HEK293 (cell line): ENCODE data around the gene ENDOG.

ENCODE experiments used
- CTCF ChIA-PET: fragments of 350-600 bp; formaldehyde crosslinking; extraction: SDS; loops from one replicate; lab custom pipeline; 2021; ENCODE audit warnings: antibody characterized with exemption; lab: Yijun Ruan, JAX
- POLR2A ChIA-PET: fragments of 300-600 bp; formaldehyde crosslinking; extraction: SDS; loops from one replicate; lab custom pipeline; 2020; ENCODE audit warnings: antibody characterized with exemption, inconsistent platforms; lab: Yijun Ruan, JAX
- H3K27ac ChIP-seq: fragments of 200-500 bp; sonication (Bioruptor generic); 2 replicates; pipeline ENCODE4 v1.5.1; 2014; ENCODE audit warnings: low read depth, low read length, control low read depth, inconsistent platforms; ENCODE audit errors: extremely low read depth
- H3K36me3 ChIP-seq, 2 experiments: fragments of 200-500 bp in 1 of 2; sonication (Bioruptor generic) in 1 of 2; 1 replicate in 1 of 2; 2 replicates in 1 of 2; pipeline ENCODE4 v1.5.1; 2014 to 2017; ENCODE audit warnings: inconsistent platforms in 2 of 2, low read length in 2 of 2; ENCODE audit not compliant: control insufficient read depth in 2 of 2, insufficient read depth in 1 of 2
- H3K4me1 ChIP-seq: fragments of 200-500 bp; sonication (Bioruptor generic); 2 replicates; pipeline ENCODE4 v1.5.1; 2014; ENCODE audit warnings: mild to moderate bottlenecking, low read length, inconsistent platforms; ENCODE audit not compliant: control insufficient read depth, insufficient read depth
- H3K4me3 ChIP-seq: 2 replicates; pipeline ENCODE4 v1.5.1; 2011; ENCODE audit warnings: low read depth, mild to moderate bottlenecking, control low read depth, low read length, moderate library complexity
- H3K9me3 ChIP-seq: fragments of 200-500 bp; sonication (Bioruptor generic); 2 replicates; pipeline ENCODE4 v1.5.1; 2014; ENCODE audit warnings: low read depth, low read length, inconsistent platforms; ENCODE audit not compliant: control insufficient read depth, insufficient read depth
- EGR2 ChIP-seq: fragments of 450-650 bp; formaldehyde crosslinking; IDR thresholded peaks from 2 replicates; pipeline ENCODE4 v1.5.1; 2016; ENCODE audit warnings: low read depth, missing biosample characterization, missing genetic modification characterization
- GLI2 ChIP-seq: fragments of 450-650 bp; formaldehyde crosslinking; IDR thresholded peaks from 2 replicates; pipeline ENCODE4; 2017; ENCODE audit warnings: missing biosample characterization, missing genetic modification characterization, low read depth, borderline replicate concordance
- GLIS1 ChIP-seq: fragments of 450-650 bp; formaldehyde crosslinking; IDR thresholded peaks from 2 replicates; pipeline ENCODE4 v1.5.1; 2016; ENCODE audit warnings: missing biosample characterization, missing genetic modification characterization
- ZFP37 ChIP-seq: fragments of 450-650 bp; formaldehyde crosslinking; IDR thresholded peaks from 2 replicates; pipeline ENCODE4 v1.5.1; 2016; ENCODE audit warnings: missing biosample characterization, missing genetic modification characterization
- ZNF2 ChIP-seq: fragments of 450-650 bp; formaldehyde crosslinking; IDR thresholded peaks from 2 replicates; pipeline ENCODE4 v1.5.1; 2016; ENCODE audit warnings: missing biosample characterization, missing genetic modification characterization
- ZNF341 ChIP-seq: fragments of 450-650 bp; formaldehyde crosslinking; IDR thresholded peaks from 2 replicates; pipeline ENCODE4; 2016; ENCODE audit warnings: low read depth, missing biosample characterization, missing genetic modification characterization
- ZNF354C ChIP-seq: fragments of 450-650 bp; formaldehyde crosslinking; IDR thresholded peaks from 2 replicates; pipeline ENCODE4 v1.5.1; 2016; ENCODE audit warnings: missing biosample characterization, missing genetic modification characterization, low read depth, borderline replicate concordance
- ZNF366 ChIP-seq: fragments of 450-650 bp; formaldehyde crosslinking; conservative IDR thresholded peaks from 2 replicates; pipeline ENCODE4 v1.5.1; 2016; ENCODE audit warnings: missing biosample characterization, missing genetic modification characterization
- ZNF510 ChIP-seq: fragments of 450-650 bp; formaldehyde crosslinking; IDR thresholded peaks from 2 replicates; pipeline ENCODE4 v1.5.1; 2018; ENCODE audit warnings: mild to moderate bottlenecking, missing genetic modification characterization, missing biosample characterization; ENCODE audit not compliant: insufficient replicate concordance
- ZNF514 ChIP-seq: fragments of 450-650 bp; formaldehyde crosslinking; IDR thresholded peaks from 2 replicates; pipeline ENCODE4 v1.5.1; 2016; ENCODE audit warnings: missing biosample characterization, missing genetic modification characterization
- ZNF548 ChIP-seq: fragments of 450-650 bp; formaldehyde crosslinking; IDR thresholded peaks from 2 replicates; pipeline ENCODE4 v1.5.1; 2016; ENCODE audit warnings: missing biosample characterization, missing genetic modification characterization
- ZNF658 ChIP-seq: fragments of 450-650 bp; formaldehyde crosslinking; IDR thresholded peaks from 2 replicates; pipeline ENCODE4; 2016; ENCODE audit warnings: missing biosample characterization, missing genetic modification characterization
- ZNF664 ChIP-seq: fragments of 450-650 bp; formaldehyde crosslinking; IDR thresholded peaks from 2 replicates; pipeline ENCODE4 v1.5.1; 2016; ENCODE audit warnings: missing biosample characterization, missing genetic modification characterization
- TF ChIP-seq, protein P1 (sequence below): fragments of 450-650 bp; formaldehyde crosslinking; IDR thresholded peaks from 2 replicates; pipeline ENCODE4 v1.5.1; 2016; ENCODE audit warnings: missing biosample characterization, missing genetic modification characterization
- TF ChIP-seq, protein P2 (sequence below): IDR thresholded peaks from 2 replicates; pipeline ENCODE4 v1.6.1; 2011; ENCODE audit warnings: mild to moderate bottlenecking, low read depth, low read length, borderline replicate concordance
- TF ChIP-seq, protein P3 (sequence below): fragments of 450-650 bp; formaldehyde crosslinking; IDR thresholded peaks from 2 replicates; pipeline ENCODE4 v1.5.1; 2016; ENCODE audit warnings: missing biosample characterization, missing genetic modification characterization
- TF ChIP-seq, protein P4 (sequence below): fragments of 450-650 bp; formaldehyde crosslinking; optimal IDR thresholded peaks from 2 replicates; pipeline ENCODE3; 2016; ENCODE audit warnings: missing biosample characterization, mild to moderate bottlenecking, missing genetic modification characterization
- TF ChIP-seq, protein P5 (sequence below): fragments of 450-650 bp; formaldehyde crosslinking; IDR thresholded peaks from 2 replicates; pipeline ENCODE4 v1.5.1; 2016; ENCODE audit warnings: missing biosample characterization, missing genetic modification characterization
- TF ChIP-seq, protein P6 (sequence below): fragments of 450-650 bp; formaldehyde crosslinking; IDR thresholded peaks from 2 replicates; pipeline ENCODE4 v1.5.1; 2016; ENCODE audit warnings: missing biosample characterization, missing genetic modification characterization
- TF ChIP-seq, protein P7 (sequence below): fragments of 450-650 bp; formaldehyde crosslinking; IDR thresholded peaks from 2 replicates; pipeline ENCODE4 v1.5.1; 2016; ENCODE audit warnings: missing biosample characterization, missing genetic modification characterization
- TF ChIP-seq, protein P8 (sequence below): fragments of 450-650 bp; formaldehyde crosslinking; IDR thresholded peaks from 2 replicates; pipeline ENCODE4 v1.5.1; 2016; ENCODE audit warnings: missing biosample characterization, missing genetic modification characterization

ENDOG gene

DNA sequence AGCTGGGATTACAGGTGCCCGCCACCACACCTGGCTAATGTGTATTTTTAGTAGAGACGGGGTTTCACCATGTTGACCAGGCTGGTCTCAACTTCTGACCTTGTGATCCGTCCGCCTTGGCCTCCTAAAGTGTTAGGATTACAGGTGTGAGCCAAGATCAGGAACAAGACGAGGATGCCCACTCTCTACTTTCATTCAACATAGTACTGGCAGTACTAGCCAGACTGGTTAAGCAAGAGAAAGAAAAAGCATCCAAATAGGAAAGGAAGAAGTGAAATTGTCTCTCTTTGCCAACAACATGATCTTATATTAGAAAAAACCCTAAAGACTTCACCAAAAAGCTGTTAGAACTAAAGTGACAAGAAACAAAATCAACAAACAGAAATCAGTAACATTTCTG, 7.4 kb upstream of the ENDOG start (continued):
- TF ChIP-seq ZNF658 (tag by site-specific recombination): no peak
- no peak for TF ChIP-seq ZNF366 (tag by site-specific recombination)
- TF ChIP-seq EGR2: no peak
- TF ChIP-seq, protein P1, sequence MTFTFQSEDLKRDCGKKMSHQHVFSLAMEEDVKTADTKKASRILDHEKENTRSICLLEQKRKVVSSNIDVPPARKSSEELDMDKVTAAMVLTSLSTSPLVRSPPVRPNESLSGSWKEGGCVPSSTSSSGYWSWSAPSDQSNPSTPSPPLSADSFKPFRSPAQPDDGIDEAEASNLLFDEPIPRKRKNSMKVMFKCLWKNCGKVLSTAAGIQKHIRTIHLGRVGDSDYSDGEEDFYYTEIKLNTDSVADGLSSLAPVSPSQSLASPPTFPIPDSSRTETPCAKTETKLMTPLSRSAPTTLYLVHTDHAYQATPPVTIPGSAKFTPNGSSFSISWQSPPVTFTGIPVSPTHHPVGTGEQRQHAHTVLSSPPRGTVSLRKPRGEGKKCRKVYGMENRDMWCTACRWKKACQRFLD (tag by site-specific recombination): no peak
- TF ChIP-seq, protein P2, sequence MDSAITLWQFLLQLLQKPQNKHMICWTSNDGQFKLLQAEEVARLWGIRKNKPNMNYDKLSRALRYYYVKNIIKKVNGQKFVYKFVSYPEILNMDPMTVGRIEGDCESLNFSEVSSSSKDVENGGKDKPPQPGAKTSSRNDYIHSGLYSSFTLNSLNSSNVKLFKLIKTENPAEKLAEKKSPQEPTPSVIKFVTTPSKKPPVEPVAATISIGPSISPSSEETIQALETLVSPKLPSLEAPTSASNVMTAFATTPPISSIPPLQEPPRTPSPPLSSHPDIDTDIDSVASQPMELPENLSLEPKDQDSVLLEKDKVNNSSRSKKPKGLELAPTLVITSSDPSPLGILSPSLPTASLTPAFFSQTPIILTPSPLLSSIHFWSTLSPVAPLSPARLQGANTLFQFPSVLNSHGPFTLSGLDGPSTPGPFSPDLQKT: no peak
- no peak for TF ChIP-seq GLI2 (tag by site-specific recombination)
- TF ChIP-seq, all 188 proteins: peak for 0

DNA sequence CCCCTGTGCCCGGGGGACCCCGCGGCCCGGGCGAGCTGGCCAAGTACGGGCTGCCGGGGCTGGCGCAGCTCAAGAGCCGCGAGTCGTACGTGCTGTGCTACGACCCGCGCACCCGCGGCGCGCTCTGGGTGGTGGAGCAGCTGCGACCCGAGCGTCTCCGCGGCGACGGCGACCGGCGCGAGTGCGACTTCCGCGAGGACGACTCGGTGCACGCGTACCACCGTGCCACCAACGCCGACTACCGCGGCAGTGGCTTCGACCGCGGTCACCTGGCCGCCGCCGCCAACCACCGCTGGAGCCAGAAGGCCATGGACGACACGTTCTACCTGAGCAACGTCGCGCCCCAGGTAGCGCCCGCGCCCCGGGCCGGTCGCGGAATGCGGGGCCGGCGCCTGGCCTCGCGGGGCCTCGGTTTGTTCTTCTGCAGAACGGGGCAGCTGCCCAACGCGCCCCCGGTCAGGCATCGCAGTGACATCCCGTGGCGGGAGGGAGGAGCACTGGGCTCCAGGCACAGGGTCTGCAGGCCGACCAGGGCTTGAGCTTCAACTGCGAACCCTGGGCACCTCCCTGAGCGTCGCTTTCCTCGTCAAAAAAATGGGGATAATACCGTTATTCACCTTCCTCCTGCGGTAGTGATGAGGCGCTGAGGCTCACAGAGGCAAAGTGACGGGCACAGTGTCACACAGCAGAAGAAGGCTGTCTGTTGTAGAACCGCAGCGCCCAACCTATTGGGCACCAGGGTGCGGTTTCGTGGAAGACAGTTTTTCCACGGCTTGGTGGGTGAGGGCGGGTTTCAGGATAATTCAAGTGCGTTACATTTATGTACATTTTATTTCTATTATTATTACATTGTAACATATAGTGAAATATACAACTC, 777 bp downstream of the ENDOG start:
- Histone ChIP-seq H3K27ac (peak overlapping the region; percentile 74; the same call in 1 of the 2 replicates), H3K4me1 (no peaks in the 10 kb centered on the region), H3K4me3 (peak overlapping the region; percentile 60), H3K9me3 (no peaks in the 10 kb centered on the region), H3K36me3 (peaks cover 0 to 40% of the 10 kb centered on the region in 2 experiments; a peak in 1 of 3 replicates)
- CTCF ChIA-PET: interaction anchor here (0.7 to 2.3 kb wide), 16 partner anchors 8 to 184 kb away, joined by 3 to 16 read pairs (median 6); no protein-coding TSS in a partner anchor
- POLR2A ChIA-PET: interaction anchor here (1.0 to 4.1 kb wide), 17 partner anchors 10 to 262 kb away, joined by 3 to 94 read pairs (median 5); partner anchors contain the start of genes SPOUT1 and ZDHHC12
- TF ChIP-seq ZNF2 (tag by site-specific recombination) (0 out of 2 replicates have a peak, but pooled peaks have one; percentile 12), GLIS1 (tag by site-specific recombination) (peak; percentile 50; the same call in 1 of the 2 replicates), ZNF514 (tag by site-specific recombination) (no peak), ZFP37 (tag by site-specific recombination) (no peak), ZNF510 (tag by site-specific recombination) (no peak), ZNF341 (tag by site-specific recombination) (no peak), ZNF548 (tag by site-specific recombination) (no peak), ZNF354C (tag by site-specific recombination) (no peak), ZNF664 (no peak)
- TF ChIP-seq, protein P1 (tag by site-specific recombination): no peak
- TF ChIP-seq, protein P3, sequence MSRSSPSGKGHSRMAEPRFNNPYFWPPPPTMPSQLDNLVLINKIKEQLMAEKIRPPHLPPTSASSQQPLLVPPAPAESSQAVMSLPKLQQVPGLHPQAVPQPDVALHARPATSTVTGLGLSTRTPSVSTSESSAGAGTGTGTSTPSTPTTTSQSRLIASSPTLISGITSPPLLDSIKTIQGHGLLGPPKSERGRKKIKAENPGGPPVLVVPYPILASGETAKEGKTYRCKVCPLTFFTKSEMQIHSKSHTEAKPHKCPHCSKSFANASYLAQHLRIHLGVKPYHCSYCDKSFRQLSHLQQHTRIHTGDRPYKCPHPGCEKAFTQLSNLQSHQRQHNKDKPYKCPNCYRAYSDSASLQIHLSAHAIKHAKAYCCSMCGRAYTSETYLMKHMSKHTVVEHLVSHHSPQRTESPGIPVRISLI: no peak
- TF ChIP-seq, protein P4, sequence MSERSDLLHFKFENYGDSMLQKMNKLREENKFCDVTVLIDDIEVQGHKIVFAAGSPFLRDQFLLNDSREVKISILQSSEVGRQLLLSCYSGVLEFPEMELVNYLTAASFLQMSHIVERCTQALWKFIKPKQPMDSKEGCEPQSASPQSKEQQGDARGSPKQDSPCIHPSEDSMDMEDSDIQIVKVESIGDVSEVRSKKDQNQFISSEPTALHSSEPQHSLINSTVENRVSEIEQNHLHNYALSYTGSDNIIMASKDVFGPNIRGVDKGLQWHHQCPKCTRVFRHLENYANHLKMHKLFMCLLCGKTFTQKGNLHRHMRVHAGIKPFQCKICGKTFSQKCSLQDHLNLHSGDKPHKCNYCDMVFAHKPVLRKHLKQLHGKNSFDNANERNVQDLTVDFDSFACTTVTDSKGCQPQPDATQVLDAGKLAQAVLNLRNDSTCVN (tag by site-specific recombination): peak; percentile 96
- TF ChIP-seq, protein P5, sequence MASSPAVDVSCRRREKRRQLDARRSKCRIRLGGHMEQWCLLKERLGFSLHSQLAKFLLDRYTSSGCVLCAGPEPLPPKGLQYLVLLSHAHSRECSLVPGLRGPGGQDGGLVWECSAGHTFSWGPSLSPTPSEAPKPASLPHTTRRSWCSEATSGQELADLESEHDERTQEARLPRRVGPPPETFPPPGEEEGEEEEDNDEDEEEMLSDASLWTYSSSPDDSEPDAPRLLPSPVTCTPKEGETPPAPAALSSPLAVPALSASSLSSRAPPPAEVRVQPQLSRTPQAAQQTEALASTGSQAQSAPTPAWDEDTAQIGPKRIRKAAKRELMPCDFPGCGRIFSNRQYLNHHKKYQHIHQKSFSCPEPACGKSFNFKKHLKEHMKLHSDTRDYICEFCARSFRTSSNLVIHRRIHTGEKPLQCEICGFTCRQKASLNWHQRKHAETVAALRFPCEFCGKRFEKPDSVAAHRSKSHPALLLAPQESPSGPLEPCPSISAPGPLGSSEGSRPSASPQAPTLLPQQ (tag by site-specific recombination): peak; percentile 51
- TF ChIP-seq, protein P6, sequence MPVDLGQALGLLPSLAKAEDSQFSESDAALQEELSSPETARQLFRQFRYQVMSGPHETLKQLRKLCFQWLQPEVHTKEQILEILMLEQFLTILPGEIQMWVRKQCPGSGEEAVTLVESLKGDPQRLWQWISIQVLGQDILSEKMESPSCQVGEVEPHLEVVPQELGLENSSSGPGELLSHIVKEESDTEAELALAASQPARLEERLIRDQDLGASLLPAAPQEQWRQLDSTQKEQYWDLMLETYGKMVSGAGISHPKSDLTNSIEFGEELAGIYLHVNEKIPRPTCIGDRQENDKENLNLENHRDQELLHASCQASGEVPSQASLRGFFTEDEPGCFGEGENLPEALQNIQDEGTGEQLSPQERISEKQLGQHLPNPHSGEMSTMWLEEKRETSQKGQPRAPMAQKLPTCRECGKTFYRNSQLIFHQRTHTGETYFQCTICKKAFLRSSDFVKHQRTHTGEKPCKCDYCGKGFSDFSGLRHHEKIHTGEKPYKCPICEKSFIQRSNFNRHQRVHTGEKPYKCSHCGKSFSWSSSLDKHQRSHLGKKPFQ (tag by site-specific recombination): no peak
- TF ChIP-seq, protein P7, sequence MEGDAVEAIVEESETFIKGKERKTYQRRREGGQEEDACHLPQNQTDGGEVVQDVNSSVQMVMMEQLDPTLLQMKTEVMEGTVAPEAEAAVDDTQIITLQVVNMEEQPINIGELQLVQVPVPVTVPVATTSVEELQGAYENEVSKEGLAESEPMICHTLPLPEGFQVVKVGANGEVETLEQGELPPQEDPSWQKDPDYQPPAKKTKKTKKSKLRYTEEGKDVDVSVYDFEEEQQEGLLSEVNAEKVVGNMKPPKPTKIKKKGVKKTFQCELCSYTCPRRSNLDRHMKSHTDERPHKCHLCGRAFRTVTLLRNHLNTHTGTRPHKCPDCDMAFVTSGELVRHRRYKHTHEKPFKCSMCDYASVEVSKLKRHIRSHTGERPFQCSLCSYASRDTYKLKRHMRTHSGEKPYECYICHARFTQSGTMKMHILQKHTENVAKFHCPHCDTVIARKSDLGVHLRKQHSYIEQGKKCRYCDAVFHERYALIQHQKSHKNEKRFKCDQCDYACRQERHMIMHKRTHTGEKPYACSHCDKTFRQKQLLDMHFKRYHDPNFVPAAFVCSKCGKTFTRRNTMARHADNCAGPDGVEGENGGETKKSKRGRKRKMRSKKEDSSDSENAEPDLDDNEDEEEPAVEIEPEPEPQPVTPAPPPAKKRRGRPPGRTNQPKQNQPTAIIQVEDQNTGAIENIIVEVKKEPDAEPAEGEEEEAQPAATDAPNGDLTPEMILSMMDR (tag by site-specific recombination): peak; percentile 47; the same call in 1 of the 2 replicates
- TF ChIP-seq, protein P8, sequence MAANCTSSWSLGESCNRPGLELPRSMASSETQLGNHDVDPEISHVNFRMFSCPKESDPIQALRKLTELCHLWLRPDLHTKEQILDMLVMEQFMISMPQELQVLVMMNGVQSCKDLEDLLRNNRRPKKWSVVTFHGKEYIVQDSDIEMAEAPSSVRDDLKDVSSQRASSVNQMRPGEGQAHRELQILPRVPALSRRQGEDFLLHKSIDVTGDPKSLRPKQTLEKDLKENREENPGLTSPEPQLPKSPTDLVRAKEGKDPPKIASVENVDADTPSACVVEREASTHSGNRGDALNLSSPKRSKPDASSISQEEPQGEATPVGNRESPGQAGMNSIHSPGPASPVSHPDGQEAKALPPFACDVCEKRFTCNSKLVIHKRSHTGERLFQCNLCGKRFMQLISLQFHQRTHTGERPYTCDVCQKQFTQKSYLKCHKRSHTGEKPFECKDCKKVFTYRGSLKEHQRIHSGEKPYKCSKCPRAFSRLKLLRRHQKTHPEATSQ: no peak
